T-helper 1 cell treated with Interleukin-12 subunit alpha and Interleukin-12 subunit beta and Interleukin-4 antibody, amounts not matched to agents 30 ng/mL and 1 ng/mL, for 36 hours (primary cell): ENCODE results near the gene RNF130. TPM values are rescaled to one million over a fixed set of nuclear protein-coding genes. Genes with fewer than 3 reads are reported as not detected.

Source experiments
- intact Hi-C: fragments of 100-400 bp; cut with micrococcal nuclease; formaldehyde crosslinking; loops from one replicate; pipeline ENCODE4 v1.15.1; 2024
- total RNA-seq: library from RNA; stranded (reverse); gene quantifications from 2 replicates; pipeline ENCODE4 v1.2.3, GENCODE V29; 2022

The RNF130 gene
- total RNA-seq, 1 donor from 2014 or later = 4.8 TPM

DNA sequence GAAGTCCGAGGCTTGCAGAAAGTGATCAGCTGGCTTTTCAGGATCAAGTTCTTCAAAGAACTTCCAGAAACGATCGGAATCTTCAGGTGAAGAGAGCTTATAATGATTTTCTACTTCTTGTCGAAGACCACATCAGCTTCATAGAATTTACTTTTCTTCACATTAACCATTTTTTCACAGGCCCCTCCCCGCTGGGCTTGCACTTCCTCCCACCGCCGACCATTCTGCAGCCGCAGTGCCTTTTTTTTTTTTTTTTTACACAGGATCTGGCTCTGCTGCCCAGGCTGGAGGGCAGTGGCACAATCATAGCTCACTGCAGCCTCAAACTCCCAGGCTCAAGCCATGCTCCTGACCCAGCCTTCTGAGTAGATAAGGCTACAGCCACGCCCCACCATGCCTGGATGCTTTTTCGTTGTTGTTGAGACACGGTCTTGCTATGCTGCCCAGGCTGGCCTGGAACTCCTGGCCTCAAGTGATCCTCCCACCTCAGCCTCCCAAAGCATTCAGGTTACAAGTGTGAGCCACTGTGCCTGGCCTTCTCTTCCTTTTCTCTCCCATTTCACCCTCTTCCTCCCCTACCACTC is 15.3 kb upstream of the RNF130 start:
- intact Hi-C loops = loop anchor here (5.0 kb wide), 1 partner anchor 180 kb away; the partner anchor contains the start of gene TBC1D9B

DNA sequence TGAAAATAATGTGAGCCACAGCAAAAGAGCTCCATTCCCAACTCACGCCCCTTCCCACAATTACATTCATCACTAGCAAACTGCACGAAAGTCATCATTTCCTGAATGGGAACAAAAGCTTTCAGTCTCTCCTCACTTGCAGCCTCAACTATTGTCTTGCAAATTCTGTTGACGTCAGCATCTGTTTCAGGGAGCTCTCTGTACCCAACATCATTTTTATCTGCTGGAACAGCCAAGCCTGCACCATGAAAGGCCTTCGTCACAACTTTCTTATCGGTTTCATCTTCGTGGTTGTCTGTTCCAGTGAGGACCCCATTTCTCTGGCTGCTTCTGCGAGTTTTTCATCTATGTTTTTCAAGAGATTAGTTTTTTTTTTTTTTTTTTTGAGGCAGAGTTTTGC is 14.3 kb upstream of the RNF130 start:
- intact Hi-C loops = loop anchor here (5.0 kb wide), 1 partner anchor 179 kb away; the partner anchor contains the start of gene TBC1D9B

DNA sequence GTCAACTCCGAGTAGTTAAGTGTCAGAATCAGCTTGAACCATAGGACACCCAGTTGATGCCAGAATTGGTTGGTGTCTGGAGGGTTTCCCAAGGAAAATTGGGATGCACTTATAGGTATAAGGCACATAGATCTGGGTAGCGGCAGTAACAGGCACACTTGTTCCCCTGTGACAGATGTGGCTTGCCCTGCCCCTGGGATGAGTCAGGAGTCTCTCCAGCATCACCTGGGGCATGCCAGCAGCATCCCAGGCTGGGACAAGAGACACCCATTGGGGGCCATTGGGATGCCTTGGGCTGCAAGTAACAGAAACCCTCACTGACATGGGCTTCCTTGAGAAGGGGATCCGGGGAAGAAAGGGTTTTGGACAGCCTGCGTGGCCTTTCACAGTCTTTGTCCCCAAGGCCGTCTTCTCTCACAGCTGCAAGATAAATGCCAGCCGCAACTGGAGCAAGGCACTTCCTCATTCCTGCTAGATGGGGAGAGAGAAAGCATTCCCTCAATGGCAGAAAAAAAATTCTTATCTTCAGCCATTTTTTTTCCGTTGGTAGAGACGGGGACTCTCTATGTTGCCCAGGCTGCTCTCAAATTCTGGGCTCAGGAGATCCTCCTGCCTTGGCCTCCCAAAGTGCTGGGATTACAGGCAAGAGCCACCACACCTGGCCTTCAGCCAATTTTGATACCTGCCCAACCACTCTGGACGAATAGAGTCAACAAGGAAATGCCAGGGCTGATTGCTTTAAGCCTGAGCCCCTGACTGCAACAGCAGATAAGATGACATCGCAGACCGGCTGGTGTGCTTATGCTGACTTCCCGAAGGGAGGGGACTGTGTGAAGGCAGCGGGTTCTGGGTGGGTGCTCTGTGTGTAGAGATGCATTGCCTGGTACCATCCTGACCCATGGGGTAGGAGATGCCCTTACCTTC is 13.3 kb upstream of the RNF130 start:
- intact Hi-C loops = loop anchor here (5.0 kb wide), 1 partner anchor 178 kb away; the partner anchor contains the start of gene TBC1D9B

DNA sequence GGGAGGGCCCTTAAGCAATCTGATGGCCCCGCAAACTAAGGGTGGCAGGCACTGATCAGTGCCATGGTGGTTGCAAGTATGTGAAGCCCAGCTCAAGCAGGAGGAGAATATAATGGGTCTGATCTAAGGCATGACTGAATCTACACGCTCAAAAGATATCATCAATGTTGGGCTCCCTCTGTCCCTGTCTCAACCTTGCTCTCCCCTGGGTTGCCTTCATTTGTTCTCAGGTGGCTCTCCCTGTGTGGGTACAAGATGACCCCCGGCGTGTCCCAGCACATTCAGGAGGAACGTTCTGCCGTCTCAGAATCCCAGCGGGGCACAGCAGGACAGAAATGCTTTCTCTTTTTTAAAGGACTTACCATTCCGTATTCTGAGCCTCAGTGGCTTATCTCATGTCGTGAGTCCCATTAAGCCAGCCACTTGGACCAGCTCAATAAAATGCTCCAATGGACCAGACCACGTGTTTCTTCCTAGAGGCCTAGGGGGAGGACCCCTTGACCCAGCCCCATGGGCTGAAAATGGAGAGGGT is 12.0 kb upstream of the RNF130 start:
- intact Hi-C loops = no loop called here

DNA sequence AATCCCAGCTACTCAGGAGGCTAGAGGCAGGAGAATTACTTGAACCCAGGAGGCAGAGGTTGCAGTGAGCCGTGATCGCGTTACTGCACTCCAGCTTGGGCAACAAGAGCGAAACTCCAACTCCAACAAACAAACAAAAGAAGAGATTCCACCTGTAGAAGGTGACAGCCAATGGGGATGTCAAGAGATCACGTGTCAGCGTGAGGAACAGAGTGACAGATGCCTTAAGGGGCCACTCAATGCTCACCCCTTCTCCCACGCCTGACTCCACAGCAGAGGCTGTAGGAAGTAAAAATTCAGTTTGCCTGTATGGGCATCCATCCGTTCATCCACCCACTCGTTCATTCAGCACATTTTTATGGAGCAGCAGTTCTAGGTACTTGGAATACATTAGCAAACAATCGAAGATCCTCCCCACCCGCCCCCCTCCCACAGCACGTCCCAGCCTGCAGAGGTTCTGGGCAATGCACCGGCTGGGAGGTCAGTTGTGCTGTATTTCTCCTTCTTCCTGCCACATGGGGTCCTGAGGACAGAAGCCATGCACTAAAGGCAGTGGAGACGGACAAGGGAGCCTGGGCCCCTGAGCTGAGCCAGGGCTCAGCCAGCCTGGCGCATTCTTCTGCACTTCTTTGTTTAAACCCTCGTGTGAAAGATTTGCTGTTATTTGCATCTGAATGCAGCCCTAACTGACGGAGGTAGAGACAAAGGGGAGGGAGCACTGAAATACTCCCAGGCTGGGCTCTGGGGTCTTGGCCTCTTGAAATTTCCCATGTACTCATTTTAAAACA is 11.3 kb upstream of the RNF130 start:
- intact Hi-C loops = no loop called here

DNA sequence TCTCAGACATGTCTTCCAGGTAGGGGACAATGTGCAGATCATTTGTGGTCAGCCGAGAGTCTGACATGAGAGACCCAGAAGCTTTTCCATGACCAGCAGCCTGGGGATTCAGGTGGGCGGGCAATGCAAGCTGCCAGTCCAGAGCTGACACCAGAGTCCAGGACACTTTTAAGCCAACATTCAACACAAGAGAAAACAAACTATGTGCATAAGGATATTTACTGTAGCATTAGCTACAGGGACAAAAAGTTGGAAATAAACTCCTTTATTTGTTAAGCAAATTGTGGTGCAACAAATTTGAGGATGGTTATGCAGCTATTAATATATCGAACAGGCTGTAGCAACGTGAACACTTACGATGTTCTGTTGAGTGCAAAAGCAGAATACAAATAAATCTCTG is 9.9 kb upstream of the RNF130 start:
- intact Hi-C loops = no loop called here

DNA sequence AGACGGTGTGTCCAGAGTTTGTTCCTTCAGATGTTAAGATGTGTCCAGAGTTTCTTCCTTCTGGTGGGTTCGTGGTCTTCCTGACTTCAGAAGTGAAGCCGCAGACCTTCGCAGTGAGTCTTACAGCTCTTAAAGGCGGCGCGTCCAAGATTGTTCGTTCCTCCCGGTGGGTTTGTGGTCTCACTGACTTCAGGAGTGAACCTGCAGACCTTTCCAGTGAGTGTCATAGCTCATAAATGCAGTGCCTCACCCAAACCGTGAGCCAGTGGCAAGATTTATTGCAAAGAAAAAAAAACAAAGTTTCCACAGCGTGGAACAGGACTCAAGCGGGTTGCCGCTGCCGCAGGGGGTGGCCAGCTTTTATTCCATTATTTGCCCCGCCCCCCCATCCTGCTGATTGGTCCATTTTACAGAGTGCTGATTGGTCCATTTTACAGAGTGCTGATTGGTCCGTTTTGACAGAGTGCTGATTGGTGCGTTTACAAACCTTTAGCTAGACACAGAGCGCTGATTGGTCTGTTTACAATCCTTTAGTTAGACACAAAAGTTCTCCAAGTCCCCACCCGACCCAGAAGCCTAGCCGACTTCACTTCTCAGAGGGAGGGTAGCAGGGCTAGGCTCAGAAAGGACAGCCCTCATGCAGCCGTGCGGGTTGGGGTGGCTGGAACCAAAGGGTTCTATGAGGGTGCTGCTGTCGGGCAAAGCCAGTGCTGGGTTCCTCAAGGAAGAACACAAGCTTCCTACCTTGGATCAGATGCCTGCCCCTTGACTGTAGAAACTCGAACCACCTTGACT is 9.1 kb upstream of the RNF130 start:
- intact Hi-C loops = loop anchor here (1.0 kb wide), 1 partner anchor 8 kb away; no protein-coding TSS in a partner anchor

DNA sequence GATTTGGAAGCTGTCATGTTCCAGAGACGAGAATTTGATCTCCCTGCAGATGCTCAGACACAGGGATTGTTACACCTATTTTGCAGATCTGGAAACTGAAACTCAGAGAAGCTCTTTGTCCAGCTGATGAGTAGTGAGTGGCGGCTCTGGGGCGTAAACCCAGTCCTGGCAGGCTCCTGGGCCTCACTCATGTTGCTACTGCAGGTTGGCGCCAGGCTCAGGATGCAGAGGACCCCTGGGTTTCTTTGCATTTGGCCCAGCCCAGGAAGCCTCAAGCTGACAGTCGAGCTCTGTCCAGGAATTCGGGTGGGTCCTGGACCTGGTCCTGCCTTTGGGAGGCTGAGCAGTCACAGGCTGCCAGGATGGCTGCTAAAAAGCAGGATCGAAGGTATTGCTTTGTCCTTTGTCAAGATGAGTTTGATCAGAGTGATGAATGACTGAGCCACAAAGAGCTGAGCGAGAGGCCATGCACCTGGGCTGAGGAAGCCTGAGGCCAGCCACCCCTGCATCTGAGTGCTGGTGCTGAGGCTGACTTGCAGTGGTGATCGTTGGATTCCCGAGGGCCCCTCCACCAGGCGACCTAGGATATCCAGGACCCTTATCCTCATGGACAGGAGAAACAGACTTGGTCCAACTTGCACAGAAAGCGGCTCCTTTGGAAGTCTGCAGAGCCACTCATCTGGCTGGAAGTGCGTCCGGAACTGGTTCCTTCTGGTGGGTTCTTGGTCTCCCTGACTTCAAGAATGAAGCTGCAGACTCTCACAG is 8.3 kb upstream of the RNF130 start:
- intact Hi-C loops = loop anchor here (1.0 kb wide), 1 partner anchor 8 kb away; no protein-coding TSS in a partner anchor

DNA sequence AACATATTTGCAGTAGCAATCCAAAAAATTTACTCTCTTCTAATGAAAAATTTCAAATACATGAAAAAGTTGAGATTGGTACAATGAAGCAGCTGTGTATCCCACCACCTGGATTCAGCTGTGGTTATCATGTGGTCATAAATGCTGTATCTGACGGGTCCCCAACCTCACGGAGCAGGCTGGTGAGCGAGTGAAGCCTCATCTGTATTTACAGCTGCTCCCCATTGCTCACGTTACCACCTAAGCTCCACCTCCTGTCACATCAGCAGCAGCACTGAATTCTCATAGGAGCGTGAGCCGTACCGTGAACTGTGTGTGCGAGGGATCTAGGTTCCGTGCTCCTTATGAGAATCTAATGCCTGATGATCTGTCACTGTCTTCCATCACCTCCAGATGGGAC is 6.8 kb upstream of the RNF130 start:
- intact Hi-C loops = no loop called here

DNA sequence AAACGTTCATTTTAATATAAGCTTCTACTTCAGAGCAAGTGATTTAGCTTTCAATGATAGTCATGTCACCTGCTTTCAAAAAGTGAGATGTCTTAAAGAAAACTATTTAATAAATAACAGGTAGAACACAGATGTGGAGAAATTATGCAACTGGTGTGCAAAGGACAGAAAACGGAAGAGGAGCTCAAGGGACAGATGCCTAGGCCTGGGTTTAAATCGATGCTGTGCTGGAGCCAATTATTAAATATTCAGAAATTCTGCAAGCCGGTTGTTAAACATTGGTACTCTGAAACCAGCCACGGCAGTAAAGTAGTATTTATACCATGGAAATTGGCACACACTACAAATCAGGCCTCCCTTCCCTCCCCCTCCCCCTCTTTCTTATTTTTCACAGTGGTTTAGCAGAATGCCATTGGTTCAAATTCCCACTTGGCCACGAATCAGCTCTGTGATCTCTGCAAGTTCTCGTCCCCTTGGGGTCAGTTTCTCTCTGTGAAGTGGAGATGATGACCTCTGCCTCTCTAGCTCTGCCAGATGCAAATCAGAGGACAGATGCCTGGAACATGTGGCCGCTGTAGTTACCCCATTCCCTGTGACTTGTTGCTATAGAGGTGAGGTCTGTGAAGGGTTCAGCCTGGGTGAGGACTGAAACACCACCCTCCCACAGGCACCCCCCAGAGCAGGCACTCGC is 6.2 kb upstream of the RNF130 start:
- intact Hi-C loops = no loop called here

DNA sequence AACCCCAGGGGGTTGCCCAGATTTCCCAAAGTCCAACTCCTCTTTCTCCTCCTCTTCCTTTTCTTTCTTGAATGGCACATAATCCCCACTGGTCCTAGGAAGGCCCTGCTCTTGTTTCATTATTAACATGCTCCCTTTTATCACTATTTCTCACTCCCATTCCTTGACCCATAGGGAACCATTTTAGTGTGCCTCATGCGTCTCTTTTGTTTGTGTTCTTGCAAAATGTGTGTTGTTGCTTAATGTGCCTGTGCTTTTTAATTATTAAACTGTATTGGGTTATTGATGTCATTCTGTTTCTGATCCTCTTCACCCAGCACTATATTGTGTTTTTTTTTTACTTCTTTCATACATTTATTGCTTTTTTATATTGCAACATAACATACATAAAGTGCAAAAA is 4.1 kb upstream of the RNF130 start:
- intact Hi-C loops = no loop called here

DNA sequence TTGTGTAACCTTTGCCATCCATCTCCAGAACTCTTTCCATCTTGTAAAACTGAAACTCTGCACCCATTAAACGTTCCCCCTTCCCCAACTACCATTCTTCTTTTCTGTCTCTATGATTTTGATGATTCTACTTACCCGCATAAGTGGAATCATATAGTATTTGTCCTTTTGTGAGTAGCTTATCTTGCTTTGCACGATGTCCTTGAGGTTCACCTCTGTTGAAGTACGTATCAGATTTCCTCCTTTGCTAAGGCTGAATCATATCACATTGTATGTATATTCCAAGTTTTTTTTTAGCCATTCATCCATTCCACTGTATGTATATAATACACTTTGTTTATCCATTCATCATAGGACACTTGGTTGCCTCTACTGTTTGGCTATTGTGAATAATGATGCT is 2.9 kb upstream of the RNF130 start:
- intact Hi-C loops = loop anchor here (5.0 kb wide), 3 partner anchors 218 to 1447 kb away; partner anchors contain the start of genes CLK4 and MAPK9

DNA sequence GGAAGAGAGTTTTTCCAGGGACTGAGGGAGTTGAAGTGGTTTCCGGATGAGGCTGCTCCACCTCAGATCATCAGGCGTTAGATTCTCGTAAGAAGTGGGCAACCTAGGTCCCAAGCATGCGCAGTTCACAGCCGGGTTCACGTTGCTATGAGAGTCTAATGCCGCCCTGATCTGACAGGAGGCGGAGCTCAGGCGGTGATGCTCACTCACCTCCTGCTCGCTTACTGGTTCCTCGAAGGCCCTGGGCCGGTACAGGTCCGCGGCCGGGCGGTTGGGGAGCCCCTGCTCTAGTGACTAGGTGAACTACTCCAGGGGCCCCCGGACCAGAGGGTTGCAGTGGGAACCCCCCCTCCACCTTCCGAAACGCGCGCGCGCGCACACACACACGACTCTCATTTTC is 997 bp upstream of the RNF130 start:
- intact Hi-C loops = loop anchor here (1.0 to 5.0 kb wide), 6 partner anchors 8 to 1445 kb away; partner anchors contain the start of genes CANX, CLK4, MAPK9 and MRNIP

DNA sequence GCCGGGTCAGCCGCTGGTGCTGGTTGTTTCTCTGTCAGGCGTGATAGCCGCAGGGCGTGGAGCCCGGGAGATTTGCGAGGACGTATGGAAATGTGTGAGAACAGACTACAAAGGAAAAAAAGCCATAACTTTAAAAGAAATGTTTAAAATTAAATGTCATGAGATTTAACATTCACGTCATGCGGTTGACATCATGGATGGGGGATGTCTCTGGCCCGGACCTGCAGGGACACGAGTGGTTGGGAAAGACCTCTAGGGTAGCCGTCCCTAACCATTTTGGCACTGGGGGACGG is 643 bp upstream of the RNF130 start:
- intact Hi-C loops = loop anchor here (1.0 to 5.0 kb wide), 6 partner anchors 8 to 1445 kb away; partner anchors contain the start of genes CANX, CLK4, MAPK9 and MRNIP

DNA sequence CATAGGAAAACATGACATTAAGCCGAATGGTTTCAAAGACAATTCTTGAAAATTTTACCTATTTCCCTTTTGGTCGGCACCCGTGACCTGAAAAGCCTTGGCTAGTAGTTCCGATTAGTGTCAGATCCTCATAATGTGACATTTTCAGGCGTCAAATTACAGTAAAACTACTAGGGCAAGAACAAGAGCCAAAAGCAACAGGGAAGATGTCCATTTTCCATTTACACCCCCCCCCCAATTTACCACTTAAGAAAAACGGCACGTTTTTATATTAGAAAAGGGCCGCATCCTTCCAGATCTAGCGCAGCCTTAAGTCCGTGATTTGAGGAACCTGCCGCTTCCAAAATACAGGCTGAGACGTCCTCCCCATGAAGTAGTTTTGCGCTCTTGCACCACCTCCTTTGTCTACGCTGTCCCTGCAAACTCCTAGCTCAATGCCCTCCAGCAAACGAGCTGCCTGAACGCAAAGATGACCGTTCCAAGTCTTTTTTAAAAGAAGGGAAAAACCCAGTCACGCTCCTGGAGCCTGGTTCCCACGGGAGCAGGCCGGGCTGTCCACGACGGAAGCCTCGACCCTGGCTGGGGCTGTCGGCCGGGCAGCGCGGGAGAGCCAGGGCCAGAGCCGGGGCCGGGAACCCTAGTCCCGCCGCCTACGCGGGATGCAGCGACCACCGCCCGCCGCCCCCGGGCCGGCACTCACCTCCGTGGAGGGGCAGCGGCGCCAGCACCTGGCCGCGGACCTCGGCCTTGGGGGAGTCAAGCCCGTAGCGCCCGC is 616 bp downstream of the RNF130 start:
- intact Hi-C loops = loop anchor here (1.0 to 5.0 kb wide), 5 partner anchors 19 to 1444 kb away; partner anchors contain the start of genes CLK4, MAPK9 and RUFY1

DNA sequence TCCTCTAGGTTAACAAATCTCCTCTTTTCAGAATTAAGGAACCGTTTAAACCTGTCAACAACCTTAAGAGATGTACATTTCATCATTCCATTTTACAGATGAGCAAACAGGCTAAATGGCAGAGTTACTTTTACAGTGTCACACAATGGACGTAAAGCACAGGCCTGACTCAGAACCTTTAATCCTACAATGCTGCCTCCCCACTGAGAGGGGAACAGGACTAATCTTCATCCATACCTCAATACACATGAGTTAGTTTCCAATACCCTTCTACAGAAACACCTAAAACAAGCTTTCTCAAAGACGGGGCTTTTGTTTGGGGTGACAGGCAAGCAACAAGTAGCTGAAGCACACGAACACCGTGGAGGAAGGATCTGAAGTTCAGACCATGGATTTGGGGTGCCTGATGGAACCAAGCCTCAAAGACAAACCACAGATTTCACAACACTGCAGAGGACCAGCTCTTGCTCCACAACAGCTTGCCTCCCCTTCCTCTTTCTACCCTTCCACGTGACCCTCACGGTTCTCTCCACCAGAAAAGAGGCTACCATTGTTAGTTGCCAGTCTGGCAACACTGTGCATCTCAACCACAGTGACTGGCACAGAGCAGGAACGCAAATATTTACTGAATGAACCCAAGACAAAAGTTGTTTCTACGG is 1.8 kb downstream of the RNF130 start:
- intact Hi-C loops = loop anchor here (2.0 to 5.0 kb wide), 4 partner anchors 223 to 1442 kb away; partner anchors contain the start of genes CLK4, MAPK9 and RUFY1

DNA sequence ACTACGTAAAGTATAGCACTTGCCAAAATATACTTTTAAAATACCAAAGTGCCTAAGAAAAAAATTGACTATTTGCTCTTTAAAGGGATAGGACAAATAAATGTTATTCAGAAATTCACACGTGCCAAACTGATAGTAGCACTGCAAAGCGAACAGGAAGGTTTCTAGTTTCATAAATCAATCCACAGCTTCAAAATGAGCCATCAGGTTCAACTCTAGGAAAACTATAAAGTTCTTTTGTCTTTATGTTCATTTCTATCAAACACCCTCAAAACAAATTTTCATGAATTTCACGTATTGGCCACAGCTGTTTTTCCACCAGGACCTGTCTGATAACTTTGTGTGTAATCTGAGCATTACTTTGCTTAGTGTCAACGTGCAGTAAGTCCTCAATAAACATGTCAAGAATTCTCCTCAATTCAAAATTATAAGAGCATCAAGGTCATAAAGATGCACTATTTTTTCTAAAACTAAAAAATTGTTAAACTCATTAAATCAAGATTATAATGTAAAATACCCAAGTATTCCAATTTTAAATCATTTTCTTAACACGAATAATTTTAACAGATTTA is 3.0 kb downstream of the RNF130 start:
- intact Hi-C loops = no loop called here
